GM19240 (cell line): ENCODE measurements around the gene GABPB1.

Experiments
- DNase-seq: peaks from one replicate; pipeline ENCODE4 v3.0.0; 2011; ENCODE audit warnings: low spot score; ENCODE audit not compliant: insufficient read length

The GABPB1 gene

GRCh38 chr15:50244959-50245624 is 109.9 kb downstream of the GABPB1 start:
- DNase-seq = no peak

DNA sequence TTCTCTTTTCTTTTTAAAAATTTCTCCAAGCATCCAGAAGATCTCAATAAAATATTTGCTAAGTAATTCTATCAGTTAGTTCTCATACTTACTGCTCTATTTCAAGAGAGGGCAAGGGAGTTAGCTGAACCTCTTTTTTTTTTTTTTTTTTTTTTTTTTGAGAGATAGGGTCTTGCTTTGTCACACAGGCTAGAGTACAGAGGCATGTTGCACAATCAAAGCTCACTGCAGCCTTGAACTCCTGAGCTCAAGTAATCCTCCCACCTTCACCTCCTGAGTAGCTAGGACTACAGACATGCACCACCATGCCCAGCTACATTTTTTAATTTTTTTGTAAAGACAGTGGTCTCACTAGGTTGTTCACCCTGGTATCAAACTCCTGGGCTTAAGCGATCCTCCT is 110.8 kb downstream of the GABPB1 start:
- no peak for DNase-seq

DNA sequence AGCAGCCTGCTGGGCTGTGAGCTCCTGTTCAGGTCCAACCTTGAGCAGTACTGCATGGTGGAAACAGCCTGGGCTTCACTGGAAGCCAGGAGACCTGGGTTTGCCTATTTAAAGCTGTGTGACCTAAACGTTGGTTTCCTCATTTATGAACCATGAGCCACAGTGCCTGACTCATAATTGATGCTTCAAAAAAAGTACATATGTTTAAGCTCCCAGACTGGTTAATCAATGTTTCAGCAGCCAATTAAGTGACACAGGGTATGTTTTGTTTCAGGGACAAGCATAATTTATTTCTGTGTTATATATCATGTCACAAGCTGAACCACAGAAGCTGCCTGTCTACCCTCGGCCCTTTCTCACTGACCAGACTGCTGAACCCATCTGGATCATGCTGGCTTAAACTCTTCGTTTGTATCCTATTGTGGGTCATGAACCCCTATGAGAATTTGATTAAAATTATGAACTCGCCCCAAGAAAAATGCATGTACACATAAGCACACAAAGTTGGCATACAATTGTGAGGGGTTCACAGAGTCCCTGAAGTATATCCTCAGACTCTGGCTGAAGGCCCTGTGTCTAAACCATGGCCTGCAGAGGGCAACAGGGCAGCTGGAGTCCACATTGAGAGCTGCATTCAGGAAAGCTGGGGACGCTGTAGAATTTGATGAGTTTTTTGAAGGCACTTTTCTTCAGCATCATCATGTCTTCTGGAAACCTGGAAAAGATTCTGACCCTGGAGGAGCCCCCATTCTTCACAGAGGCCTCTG is 113.1 kb downstream of the GABPB1 start:
- DNase-seq = no peak

GRCh38 chr15:50238255-50238654 is 116.7 kb downstream of the GABPB1 start:
- no peak for DNase-seq

GRCh38 chr15:50236433-50236832 is 118.6 kb downstream of the GABPB1 start:
- no peak for DNase-seq

DNA sequence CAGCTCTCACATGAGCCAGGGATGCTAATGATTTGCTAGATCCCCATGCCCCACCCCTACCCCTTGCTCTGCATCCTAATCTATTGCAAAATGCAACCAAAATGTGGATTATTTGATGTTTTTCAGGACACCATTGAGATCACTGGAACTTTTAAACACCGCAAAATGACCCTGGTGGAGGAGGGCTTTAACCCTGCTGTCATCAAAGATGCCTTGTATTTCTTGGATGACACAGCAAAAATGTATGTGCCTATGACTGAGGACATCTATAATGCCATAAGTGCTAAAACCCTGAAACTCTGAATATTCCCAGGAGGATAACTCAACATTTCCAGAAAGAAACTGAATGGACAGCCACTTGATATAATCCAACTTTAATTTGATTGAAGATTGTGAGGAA is 119.2 kb downstream of the GABPB1 start:
- DNase-seq = no peak

DNA sequence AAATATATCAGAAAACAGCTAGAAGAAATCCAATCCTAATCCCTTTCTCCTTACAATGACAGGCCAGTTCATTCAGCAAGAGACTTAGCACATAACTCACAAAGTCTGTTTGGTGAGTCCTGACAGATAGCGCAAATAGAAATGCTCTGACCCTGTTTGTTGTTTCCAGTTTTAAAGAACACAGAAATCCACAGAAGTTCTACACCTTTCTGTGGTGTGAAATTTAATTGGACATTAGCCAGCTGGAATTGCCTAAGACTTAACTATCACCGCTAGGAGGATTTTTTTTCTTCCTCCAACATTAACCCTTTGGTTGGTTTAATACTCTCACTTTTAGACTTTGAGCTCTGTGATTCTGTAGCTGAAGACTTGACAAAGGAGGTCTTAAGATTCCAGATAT is 120.2 kb downstream of the GABPB1 start:
- DNase-seq = no peak

DNA sequence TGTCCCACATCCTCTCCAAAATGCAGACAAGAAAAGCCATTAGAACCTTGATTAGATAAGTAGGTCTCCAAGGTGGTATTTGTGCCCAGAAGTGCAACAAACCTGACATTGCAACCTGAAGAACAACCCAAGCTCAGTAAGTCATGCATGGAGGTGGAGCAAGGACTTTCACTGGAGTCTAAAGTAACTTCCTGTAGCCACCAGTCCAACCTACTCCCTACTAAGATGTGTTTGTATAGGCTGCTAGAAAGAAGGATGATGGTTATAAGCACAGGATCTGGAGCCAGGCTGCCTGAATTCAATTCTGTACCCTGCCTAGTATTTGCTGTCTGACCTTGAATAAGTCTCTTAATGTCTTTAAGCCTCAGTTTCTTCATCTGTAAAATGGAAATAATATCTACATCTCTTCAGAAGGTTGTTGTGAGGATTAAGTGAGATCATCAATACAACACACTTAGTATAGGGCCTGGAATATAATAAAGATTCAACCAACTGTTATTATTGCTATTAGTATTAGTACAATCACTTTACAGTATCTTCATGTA is 121.7 kb downstream of the GABPB1 start:
- DNase-seq = no peak

GRCh38 chr15:50232791-50233190 is 122.2 kb downstream of the GABPB1 start:
- DNase-seq = no peak

GRCh38 chr15:50231761-50232160 is 123.2 kb downstream of the GABPB1 start:
- DNase-seq = no peak

GRCh38 chr15:50229336-50229735 is 125.7 kb downstream of the GABPB1 start:
- no peak for DNase-seq

- no peak for DNase-seq
These were observed 126.1 kb downstream of the GABPB1 start for GRCh38 chr15:50228866-50229265.

DNA sequence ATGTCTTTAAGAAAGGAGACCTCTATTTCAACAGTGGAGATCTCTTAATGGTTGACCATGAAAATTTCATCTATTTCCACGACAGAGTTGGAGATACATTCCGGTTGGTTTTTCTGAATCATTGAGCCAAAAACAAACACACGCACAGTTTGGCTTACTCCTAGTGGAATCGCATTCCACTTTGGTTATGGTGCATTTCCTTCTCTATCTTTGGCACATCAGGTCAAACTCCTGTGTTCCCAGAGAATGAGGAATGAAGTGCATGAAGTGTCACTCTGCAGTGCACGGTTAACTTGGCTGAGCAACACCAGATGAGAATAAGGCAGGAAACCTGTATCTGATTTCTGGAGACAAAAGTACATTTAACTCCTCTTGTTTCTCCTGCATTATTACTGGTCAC is 127.9 kb downstream of the GABPB1 start:
- no peak for DNase-seq

GRCh38 chr15:50225938-50226337 is 129.1 kb downstream of the GABPB1 start:
- no peak for DNase-seq
